H1 (cell line): Measurements from ENCODE around the gene RAB38. TPM values are rescaled to one million over a fixed set of nuclear protein-coding genes. Genes with fewer than 3 reads are reported as not detected.

Source experiments
- CBX8 ChIP-seq: fragments of 300-800, 300-1000 bp; sonication (generic); IDR thresholded peaks from 2 replicates; pipeline ENCODE4 v1.7.1; 2016; ENCODE audit warnings: low read depth, low read length, borderline replicate concordance
- CEBPB ChIP-seq: IDR thresholded peaks from 2 replicates; pipeline ENCODE4 v1.6.1; 2012; ENCODE audit warnings: low read depth, low read length
- CREB1 ChIP-seq: IDR thresholded peaks from 2 replicates; pipeline ENCODE4 v1.6.1; 2012; ENCODE audit warnings: inconsistent platforms
- GABPA ChIP-seq: IDR thresholded peaks from 2 replicates; pipeline ENCODE4 v1.6.1; 2011; ENCODE audit warnings: mild to moderate bottlenecking, low read length, moderate library complexity, borderline replicate concordance; ENCODE audit not compliant: insufficient read depth
- polyA plus RNA-seq, 7 experiments: library from polyadenylated mRNA; depleted of rRNA in 3 of 7; stranded (reverse) in 5 of 7; unstranded in 2 of 7; fragments of >200 nt in 5 of 7; fragments of 200-250 nt in 2 of 7; gene quantifications; 1 replicate in 5 of 7; 2 replicates in 1 of 7; 4 replicates in 1 of 7; pipeline versions ENCODE4 v1.2.1 to v1.2.3, GENCODE V29; 2011 to 2013; ENCODE audit warnings: missing spikeins in 2 of 7, mixed read lengths in 2 of 7
- total RNA-seq: library from RNA; stranded (reverse); fragmentation: NEBNext Ultra II Directional; extraction: Animal tissue kit (Norgen Biotek cat#: 25700); gene quantifications from 2 replicates; pipeline ENCODE4 v1.2.1, GENCODE V29; 2021

RAB38 gene
- total and polyA plus RNA-seq, 2 of the 8 experiments (the other 6 are each of a cell fraction or from before 2014, with no cell fraction given): 15.4 to 16.5 TPM

DNA sequence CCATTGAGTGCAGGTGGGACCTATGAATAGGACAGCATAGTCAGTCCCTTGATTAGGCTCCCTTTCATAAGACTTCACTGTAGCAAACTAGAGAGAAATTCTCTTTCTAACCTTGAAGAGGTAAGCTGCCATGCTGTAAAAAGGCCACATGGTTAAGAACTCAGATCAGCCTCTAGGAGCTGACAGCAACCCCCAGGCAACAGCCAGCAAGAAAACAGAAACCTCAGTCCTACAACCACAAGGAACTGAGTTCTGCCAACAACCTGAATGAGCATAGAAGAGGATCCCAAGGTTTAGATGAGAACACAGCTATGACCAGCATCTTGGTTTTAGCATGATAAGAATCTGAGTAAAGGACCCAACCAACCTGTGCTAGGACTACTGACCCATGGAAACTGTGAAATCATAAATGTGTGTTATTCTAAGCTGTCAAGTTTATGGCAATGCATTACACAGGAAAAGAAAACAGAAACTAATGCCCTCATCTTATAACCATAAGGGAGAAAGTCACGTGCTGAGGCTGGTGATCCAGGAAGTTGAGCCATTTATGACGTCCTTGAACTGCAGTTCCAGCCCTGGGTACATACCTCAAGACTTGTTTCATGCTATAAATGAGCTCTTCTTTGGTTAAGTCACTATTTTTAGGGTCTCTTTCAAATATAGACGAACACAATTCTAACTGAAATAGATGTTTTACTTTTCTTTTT, 43.3 kb downstream of the RAB38 start (continued):
- TF ChIP-seq GABPA: no peak
- no peak for TF ChIP-seq CEBPB
- no peak for TF ChIP-seq CREB1
- TF ChIP-seq CBX8: no peak
